Measurements from ENCODE around the gene FAAP20. TPM values are rescaled to one million over a fixed set of nuclear protein-coding genes. Genes with fewer than 3 reads are reported as not detected.

Gene FAAP20
- polyA plus RNA-seq, 1 donor from 2014 or later, result 45.3 TPM

- Histone ChIP-seq H3K4me3 (ENCODE audit: low read length) (no peak overlapping the region), H3F3A (ENCODE audit: insufficient read depth, low read length, poor library complexity, severe bottlenecking) (no peaks in the 10 kb centered on the region), H3K9me3 (ENCODE audit: low read length) (no peaks in the 10 kb centered on the region), H3K36me3 (ENCODE audit: insufficient read depth, low read length) (no peaks in the 10 kb centered on the region), H3K27me3 (ENCODE audit: insufficient read depth, low read depth, low read length) (no peaks in the 10 kb centered on the region), H3K9me2 (ENCODE audit: insufficient read depth, low read length) (no peaks in the 10 kb centered on the region), H3K9ac (ENCODE audit: low read length) (no peak overlapping the region), H4K20me1 (ENCODE audit: insufficient read depth) (no peaks in the 10 kb centered on the region), H2AFZ (ENCODE audit: low read depth, low read length) (no peak overlapping the region), H3K4me2 (ENCODE audit: low read length) (no peak overlapping the region), H3K27ac (ENCODE audit: low read length) (no peak overlapping the region), H3K79me2 (replicated peaks; ENCODE audit: insufficient read depth, low read length) (no peaks in the 10 kb centered on the region)
- TF ChIP-seq SMC3 (conservative IDR thresholded peaks at IDR 0.05; ENCODE audit: poor library complexity), result no peak
- TF ChIP-seq EZH2 (IDR thresholded peaks at IDR 0.05; ENCODE audit: borderline replicate concordance, insufficient read depth, low read length, poor library complexity, severe bottlenecking), result no peak
- TF ChIP-seq RAD21 (conservative IDR thresholded peaks at IDR 0.05), result no peak
- no peak for TF ChIP-seq REST (IDR thresholded peaks at IDR 0.05; ENCODE audit: borderline replicate concordance)
- TF ChIP-seq EP300 (conservative IDR thresholded peaks at IDR 0.05; ENCODE audit: poor library complexity, severe bottlenecking), result no peak
- TF ChIP-seq MXI1 (conservative IDR thresholded peaks at IDR 0.05; ENCODE audit: poor library complexity, severe bottlenecking), result no peak
- TF ChIP-seq TAF1 (IDR thresholded peaks at IDR 0.05; ENCODE audit: low read depth), result no peak
- no peak for TF ChIP-seq CTCF (IDR thresholded peaks at IDR 0.05; ENCODE audit: poor library complexity, severe bottlenecking)
- no peak for TF ChIP-seq POLR2AphosphoS5 (IDR thresholded peaks at IDR 0.05)
Measured at GRCh38 chr1:2177946-2178538, 16.5 kb downstream of the FAAP20 start.

- Histone ChIP-seq H3K27ac (ENCODE audit: low read length) (no peak overlapping the region), H3K4me3 (ENCODE audit: low read length) (no peak overlapping the region), H3K27me3 (ENCODE audit: insufficient read depth, low read depth, low read length) (no peaks in the 10 kb centered on the region), H2AFZ (ENCODE audit: low read depth, low read length) (no peak overlapping the region), H3K36me3 (ENCODE audit: insufficient read depth, low read length) (no peaks in the 10 kb centered on the region), H4K20me1 (ENCODE audit: insufficient read depth) (no peaks in the 10 kb centered on the region), H3K4me2 (ENCODE audit: low read length) (no peak overlapping the region), H3K9ac (ENCODE audit: low read length) (no peak overlapping the region), H3K9me3 (ENCODE audit: low read length) (no peaks in the 10 kb centered on the region), H3F3A (ENCODE audit: insufficient read depth, low read length, poor library complexity, severe bottlenecking) (no peaks in the 10 kb centered on the region), H3K9me2 (ENCODE audit: insufficient read depth, low read length) (no peaks in the 10 kb centered on the region), H3K79me2 (replicated peaks; ENCODE audit: insufficient read depth, low read length) (no peaks in the 10 kb centered on the region)
- TF ChIP-seq EP300 (conservative IDR thresholded peaks at IDR 0.05; ENCODE audit: poor library complexity, severe bottlenecking) (no peak), POLR2AphosphoS5 (IDR thresholded peaks at IDR 0.05) (no peak), TAF1 (IDR thresholded peaks at IDR 0.05; ENCODE audit: low read depth) (no peak), RAD21 (conservative IDR thresholded peaks at IDR 0.05) (no peak), EZH2 (IDR thresholded peaks at IDR 0.05; ENCODE audit: borderline replicate concordance, insufficient read depth, low read length, poor library complexity, severe bottlenecking) (no peak), MXI1 (conservative IDR thresholded peaks at IDR 0.05; ENCODE audit: poor library complexity, severe bottlenecking) (no peak), SMC3 (conservative IDR thresholded peaks at IDR 0.05; ENCODE audit: poor library complexity) (no peak), CTCF (IDR thresholded peaks at IDR 0.05; ENCODE audit: poor library complexity, severe bottlenecking) (no peak), REST (IDR thresholded peaks at IDR 0.05; ENCODE audit: borderline replicate concordance) (no peak)
Measured at GRCh38 chr1:2177541-2177940, 17.0 kb downstream of the FAAP20 start.
